NCI-H2081 (cell line): ENCODE measurements around the gene FZR1.
A peak's percentile ranks its signal among the peaks of the same experiment; 100 is the strongest.
"Not testable (repeated sequence)": the region's sequence is repeated elsewhere in the genome, so short reads cannot be mapped to it uniquely, and the experiment has no call there.

ENCODE experiments used
- DNase-seq, 2 experiments: peaks; one replicate each; lab custom pipeline; 2025; lab: John Stamatoyannopoulos, UW

Gene FZR1

DNA sequence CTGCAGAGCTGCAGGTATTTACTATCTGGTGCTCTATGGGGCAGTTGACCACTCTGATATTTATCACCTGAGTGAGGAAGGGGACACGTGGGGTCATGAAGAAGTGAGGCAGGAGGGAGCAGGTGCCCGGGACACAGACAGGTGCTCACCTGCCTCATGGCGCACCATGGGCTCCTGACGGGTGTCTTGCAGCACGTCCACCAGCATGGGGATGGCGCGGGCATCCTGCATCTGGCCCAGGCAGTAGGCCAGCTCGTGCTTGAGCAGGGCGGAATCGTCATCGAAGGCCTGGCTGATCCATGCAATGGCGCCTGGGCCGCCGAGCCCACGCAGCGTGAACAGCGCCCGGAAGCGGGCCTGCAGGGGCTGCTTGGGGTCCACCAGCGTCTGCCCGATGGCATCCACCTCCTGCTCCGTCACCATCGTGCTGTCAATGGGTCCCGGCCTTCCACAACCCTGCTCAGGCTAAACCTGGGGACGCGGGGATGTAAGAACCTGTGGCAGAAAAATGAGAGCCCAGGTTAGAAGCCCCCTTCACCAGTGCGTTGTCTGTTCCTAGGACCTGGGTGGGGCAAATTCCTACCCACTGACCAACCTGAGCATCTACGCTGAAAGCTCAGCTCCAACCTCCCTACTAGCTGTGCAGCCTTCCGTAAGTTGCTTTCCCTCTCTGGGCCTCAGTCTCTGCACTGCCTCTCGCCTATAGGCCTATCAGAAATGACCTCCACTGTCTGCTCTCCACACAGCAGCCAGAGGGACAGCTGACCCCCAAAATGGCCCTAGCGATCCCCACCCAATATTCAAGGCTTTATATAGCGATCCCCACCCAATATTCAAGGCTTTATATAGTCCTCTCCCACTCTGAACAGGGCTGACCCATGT is 9.5 kb upstream of the FZR1 start:
- DNase-seq, result no peak

DNA sequence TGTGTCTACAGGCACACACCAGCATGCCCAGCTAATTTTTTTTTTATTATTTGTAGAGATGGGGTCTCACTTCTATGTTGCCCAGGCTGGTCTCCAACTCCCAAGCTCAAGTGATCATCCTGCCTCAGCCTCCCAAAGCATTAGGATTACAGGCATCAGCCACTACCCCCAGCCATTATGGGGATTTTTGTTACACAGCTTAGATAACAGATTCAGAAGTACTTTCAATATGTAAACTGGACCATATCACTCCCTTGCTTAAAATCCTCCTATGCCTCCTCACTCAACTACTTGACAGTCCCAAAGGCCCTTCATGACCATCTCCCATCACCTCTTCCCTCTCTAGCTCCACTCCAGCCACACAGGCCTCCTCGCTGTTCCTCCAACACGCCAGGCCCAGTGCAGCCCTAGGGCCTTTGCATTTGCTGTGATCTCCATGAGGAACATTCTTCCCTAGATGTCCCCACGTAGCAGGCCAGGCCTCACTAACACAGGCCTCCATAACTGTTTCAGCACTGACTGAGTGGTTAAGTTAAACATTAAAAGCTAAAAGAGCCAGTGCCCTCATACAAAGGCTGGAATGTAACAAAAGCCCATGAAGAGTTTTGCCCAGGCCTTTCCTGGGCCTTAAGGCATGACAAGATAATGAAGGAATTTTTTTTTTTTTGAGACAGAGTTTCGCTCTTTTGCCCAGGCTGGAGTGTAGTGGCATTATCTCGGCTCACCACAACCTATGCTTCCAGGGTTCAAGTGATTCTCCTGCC is 8.2 kb upstream of the FZR1 start:
- no peak for DNase-seq

DNA sequence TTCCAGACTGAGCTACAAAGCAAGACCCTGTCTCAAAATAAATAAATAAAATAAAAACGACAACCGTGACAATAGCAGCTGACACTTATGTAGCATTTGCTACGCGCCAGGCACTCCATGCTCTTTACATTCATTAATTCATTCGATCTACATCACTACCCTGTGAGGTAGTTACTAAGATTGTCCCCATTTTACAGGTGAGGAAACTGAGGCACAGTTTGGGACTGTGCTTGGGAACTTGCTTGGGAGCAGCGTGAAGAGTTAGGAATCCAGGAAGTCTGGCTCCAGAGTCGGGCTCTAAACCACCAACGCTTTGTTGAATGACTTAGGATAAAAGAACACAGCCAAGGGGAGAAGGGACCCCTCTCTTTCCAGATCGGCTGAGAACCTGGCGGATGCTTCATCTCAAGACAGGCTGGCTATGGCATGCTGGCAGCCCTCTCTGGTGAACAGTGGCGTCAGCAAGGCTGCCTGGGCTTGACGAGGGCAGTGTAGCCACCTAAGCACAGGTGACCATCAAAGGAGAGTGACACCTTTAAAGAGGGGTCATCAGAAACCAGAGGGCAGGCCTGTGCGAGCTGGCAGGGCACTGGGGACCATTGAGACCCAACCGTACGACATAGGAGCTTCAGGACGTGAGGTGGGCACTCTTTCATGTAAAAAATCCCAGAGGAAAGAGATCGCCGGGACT is 6.2 kb upstream of the FZR1 start:
- no peak for DNase-seq

DNA sequence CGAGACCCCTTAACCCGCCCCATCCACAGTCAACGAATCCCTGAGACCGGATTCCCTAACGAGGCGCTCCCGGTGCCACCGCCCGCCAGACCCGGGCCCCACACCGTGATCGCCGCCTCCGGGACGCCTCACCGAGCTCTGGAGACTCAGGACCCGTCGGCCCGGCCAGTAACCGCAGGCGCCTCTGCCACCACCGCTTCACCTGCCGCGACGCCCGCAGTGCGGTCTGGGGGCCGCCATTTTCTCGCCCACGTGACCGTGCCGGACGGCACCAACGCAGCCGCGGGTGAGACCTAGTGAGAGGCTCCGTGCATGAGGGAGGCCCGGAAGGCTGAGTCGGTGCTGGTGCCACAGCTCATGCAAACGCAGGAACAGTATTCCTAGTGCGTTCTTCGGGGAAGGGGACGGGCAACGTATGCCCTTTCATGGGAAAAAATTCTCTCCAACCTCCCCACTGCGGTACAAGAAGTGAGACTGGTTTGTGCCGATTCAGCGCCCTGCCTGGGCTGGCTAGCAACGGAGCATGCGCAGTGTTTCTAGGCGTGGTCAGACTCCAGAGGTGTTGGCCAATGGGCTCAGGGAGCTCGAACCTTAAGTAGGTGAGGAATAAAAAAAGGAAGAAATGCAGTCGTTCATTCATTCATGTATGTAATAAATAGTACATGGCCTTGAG is 5.5 kb upstream of the FZR1 start, which contains the start of gene DOHH:
Gene DOHH (minus strand): TSS at position 246 of the 673 bp plus-strand sequence. CDS start 3,860 bp downstream, outside the sequence.
- DNase-seq, result peak; percentile 95 to 97

DNA sequence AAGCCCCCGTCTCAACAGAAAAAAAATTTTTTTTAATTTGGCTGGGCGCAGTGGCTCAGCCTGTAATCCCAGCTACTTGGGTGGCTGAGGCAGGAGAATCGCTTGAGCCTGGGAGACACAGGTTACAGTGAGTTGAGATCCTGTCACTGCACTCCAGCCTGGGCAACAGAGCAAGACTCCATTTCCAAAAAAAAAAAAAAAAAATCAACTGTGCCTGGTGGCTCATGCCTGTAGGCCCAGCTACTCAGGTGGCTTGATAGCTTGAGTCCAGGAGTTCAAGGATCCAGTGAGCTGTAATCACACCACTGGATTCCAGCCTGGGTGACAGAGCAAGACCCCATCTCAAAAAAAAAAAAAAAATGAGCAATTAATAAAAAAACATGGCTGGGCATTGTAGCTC is 4.3 kb upstream of the FZR1 start:
- no peak for DNase-seq

DNA sequence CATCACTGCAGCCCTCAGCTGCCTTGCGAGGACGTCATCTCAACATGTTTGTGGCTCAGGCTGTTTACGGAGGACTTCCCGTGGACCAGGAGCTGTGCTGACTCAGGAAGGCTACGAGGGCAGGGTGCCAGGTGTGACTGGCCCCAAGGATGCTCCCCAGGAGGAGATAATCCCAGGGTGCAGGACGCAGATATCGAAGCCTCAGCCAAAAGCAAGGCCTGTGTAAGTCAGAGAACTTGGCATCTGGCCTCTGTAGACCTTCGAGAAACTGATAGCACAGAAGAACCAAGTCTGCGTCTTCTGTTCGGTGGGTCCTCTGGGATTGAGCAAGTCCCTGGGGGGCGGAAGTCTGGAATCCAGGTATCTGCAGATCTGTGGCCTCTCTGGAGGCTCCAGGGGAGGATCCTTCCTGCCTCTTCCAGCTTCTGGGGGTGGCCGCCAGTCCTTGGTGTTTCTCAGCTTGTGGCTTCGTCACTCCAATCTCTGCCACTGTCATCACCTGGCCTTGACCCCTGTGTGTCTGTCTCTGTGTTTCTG is 3.0 kb upstream of the FZR1 start:
- DNase-seq, result no peak

DNA sequence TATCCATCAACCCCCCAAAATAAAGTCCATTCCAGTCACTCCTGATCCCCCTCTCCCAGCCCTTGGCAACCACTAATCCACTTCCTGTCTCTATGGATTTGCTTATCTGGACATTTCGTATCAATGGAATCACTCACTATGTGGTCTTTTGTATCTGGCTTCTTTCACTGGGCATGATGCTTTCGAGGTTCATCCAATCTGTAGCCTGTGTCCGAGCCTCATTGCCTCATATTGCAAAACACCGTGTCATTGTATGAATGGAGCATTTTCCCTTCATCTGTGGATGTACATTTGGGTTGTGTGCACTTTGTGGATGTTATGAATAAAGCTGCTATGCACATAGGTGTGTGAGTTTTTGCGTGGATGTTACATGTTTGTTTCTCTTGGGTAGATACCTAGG is 1.4 kb upstream of the FZR1 start:
- DNase-seq, result no peak

DNA sequence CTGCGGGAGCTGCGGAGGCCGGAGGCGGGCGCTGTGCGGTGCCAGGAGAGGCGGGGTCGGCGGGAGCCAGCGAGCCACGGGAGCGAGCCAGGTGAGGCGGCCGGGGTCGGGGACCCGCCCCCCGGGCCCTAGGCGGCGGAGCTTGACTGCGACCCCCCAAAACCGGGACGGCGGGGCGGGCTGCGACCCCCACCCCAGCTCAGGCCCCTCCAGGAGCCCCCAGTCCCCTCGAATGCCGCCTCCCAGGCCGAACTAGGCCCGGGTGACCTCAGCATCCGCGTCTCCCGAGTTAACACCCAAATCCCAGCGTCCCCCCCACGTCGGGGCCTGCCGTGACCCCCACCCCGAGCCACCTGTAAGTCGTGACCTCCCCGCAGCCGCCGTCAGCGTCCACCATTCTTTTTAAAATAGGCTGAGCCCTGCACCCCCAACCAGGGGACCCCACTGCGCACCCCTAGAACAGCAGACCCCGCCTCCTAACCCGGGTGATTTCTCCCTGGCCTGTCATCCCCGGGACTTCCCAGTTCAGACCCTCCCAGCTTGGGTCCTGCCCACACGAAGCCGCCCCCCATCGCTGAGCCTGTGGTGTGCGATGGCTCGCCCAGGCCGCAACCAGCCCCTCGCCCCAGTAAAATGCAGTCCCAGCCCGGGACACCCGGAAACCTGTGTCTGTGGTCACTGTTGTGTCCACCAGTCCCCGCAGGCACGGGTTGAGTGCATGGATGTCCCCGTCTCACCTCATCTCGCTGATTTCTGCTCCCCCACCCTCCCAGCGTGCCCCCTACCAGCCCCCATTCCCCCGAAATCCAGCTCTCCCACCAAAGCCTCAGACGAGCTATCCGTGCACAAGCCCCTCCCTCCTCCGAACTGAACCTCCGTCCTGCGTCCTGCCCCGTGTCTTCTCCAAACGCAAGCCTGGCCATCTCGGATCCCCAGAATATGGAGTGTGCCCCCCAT is 551 bp downstream of the FZR1 start:
- no peak for DNase-seq

DNA sequence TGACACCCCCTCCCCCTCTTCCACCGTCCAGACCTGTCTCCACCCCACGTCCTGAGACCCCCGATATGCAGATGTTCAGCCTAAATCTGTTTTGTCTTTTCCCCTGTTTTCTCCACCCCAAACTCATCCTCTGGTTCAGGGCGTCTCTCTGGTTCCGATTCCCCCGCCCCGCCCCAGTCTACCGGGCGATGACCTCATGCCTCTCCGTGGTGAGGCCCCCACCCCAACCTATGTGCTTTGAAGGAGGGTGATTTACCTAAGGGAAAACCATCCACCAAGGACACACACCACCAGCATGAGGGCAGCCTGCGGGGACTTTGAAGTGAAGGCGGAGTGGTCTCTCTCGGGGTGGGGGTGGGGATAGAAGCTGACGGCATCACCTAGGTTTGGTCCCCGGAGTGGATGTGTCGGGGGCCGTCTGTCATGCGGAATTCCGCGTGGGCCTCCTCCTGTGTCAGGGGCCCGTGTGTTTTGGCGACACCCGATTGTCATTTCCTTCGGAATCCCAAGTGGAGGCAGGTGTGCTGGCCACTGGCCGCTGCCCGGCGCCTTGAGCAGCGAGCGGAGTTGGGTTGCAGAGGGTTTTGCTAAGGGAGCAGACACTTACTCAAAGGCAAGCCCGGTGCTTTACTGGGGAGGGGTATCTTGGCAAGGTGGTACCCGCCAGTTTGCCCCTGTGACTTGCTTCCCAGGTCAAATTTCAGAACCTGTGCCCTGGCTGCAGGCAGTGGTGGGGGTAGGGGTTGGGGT is 1.4 kb downstream of the FZR1 start:
- peak in 1 of 2 experiments; percentile 17 for DNase-seq

DNA sequence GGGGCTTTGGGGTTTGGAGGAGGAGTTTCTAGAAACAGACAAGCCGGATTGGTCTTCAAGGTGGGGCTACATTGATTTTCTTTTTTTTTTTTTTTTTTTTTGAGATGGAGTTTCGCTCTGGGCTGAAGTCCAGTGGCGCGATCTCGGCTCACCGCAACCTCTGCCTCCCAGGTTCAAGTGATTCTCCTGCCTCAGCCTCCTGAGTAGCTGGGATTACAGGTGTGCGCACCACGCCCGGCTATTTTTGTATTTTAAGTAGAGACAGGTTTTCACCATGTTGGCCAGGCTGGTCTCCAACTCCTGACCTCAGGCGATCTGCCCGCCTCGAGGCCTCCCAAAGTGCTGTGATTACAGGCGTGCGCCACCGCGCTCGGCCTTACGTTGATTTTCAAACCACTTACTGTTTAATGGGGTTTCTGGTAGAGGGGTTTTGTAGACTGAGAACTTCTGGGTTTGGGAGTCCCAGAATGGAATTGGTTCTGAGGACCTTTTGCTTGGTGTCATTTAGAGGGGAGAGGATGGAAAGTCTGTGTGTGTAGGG is 2.1 kb downstream of the FZR1 start:
- not testable (repeated sequence) for DNase-seq

DNA sequence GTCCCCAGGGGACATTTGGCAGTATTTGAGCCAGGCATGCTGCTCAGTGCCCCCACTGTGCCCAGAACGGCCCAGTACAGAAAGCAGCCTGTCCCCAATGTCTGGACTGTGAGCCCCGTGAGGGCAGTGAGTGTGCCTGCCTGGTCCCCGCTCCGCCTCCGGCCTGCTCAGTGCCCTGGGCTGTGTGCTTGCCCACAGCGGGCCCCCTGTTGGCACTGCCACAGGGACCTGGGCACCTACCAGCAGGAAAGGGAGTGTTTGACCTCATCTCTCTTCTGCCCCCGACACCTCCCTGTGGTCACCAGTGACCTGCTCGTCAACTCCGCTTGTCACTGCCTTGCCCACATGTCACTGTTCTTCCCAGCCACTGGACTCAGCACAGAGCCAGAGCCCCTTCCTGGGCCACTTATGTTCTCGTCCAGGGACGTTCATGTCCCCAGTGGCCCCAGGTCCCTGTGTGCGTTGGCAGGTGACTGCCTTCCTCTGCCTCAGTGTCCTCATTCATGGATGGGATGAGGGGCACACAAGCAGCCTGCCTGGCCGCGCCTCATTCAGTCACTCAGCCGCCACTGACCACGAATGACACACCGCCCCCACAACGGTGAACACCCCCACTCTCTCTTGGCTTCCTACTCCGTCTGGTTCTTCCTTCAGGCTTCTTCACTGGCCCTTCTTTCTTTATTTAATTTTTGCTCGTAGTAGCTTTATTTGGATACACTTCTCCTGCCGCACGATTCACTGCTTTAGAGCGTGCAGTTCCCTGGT is 2.8 kb downstream of the FZR1 start:
- DNase-seq, result no peak

DNA sequence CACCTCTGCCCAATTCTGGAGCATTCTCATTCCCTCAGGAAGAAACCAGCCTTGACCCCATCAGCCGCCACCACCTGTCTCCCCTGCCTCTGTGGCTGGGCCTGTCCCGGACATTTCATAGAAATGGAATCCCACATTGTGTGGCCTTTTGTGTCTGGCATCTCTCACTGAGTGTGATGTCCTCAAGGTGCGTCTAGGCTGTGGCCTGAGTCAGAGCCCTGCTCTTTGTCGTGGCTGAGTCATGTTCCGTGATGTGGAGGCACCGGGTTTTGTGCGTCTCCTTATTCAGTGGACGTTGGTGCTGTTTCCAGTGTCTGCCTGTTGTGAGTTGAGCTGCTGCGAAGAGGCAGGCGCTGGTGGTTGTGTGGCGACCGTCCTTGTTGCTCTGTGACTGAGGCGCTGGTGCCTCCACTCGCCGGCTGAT is 3.5 kb downstream of the FZR1 start:
- no peak for DNase-seq

DNA sequence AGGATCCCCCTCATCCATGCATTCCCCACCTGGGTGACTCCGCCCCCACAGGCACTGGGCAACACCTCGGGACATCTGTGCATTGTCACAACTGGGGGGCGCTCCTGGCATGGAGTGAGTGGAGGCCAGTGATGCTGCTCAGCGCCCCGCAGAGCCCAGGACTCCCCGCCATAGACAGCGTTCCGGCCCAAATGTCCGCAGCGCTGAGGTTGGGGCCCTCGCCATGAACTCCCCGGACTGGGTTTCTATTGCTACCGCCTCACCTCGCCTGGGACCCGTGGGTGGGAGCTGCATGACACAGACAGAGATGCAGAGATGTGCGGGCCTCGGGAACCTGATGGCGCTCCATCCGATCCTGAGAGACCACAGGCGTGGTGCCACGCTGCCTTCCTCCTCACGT is 4.6 kb downstream of the FZR1 start:
- DNase-seq, result no peak

DNA sequence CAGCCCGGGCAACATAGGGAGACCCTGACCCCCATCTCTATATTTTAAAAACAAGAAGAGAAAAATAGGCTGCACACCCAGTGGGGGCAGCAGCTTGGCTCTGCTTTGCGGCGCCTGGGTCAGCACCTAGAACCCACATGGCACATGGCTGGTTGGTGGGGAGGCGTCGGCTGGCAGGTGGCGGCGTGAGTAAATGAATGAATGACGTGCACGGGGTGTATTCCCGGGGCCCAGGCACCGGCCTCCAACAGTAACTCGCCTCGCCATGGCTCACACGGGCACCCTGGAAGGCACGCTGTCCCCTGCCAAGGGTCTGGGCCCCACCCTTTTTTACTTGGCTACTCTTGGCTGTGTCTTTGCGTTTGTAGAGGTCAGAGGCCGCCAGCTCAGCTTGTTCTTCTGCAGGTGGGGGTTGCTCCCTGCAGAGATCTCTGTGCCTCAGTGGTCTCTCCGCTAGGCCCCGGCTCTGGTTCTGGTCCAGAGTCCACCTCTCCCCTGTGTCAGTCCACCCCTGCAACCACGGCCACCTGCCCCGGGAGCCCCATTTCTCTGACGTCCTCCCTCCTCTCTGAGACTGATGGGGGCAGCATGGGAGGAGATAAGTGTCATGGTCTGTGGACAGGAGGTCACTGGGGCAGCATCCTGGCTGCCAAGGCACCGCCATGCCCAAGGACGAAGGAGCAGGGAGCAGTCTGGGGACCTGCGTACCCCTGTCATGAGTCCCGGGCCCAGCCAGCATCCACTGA is 5.6 kb downstream of the FZR1 start:
- DNase-seq, result no peak

DNA sequence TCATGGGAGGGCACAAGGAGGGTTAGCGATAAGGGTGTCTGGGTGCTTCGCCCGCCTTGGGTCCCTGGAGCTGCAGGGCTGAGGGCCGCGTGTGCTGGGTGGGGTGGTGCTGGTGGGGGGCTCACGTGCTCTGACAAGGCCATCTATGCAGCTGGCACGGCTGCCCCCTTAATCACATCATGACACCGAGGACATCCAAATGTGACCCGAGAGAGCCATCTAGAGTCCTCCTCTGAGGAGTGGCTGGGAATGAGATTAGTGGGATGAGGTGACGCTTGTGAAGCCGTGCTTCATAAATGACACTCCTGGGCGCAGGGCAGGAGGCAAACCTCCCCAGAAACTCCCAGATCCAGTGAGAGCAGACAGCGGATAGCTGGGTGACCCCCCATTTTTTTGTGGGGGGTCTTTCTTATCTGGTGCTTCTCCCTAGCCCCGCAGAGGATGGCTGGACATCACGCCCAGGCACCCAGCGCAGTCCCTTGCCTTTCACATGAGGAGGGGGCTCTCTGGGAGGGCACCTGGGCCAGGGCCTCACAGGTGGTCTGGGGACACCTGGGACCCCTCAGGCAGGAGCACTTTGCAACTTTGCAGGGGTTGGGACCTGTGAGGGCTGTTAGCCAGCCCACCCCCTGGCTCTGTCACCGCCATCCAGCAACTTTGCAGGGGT is 6.6 kb downstream of the FZR1 start:
- DNase-seq, result no peak

DNA sequence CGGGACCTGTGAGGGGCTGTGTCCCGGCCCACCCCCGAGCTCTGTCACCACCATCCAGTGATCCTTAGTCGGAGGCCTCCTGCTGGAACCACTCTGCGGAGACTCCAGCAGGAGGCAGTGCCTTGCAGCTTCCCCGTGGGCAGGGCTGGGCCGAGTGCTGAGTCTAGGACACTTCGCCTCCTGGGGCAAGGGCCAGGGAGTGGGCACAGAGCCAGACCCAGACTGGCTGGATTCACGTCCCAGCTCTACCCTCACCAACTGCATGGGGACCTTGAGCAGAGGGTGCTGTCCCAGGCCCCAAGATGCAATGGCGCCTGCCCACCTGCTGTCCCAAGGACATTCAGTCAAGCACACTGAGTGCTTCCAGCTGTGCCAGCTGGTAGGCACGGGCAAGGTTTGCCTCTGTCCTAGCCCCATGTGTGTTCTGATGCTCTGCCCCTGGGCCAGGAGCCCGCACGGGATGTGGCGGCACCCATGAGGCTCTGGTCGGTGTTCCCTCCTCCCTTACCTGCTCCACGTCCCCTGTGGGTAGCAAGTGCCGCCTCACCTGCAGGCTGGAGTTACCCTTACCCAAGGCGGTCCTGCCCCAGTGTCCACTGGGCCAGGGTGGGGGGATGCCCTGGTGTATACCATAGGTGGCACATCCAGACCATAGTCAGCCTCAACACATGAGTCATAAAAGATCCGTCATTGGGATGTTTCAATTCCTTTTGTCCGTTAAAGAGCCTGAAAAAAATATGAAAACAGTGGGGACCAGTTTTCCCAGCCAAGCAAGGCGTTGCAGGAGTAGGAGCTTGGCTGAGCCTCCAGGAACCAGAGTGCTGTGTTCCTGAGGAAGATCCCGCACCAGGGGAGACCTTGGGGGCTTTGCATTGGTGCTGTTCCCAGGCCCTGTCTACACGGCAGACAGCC is 7.4 kb downstream of the FZR1 start:
- DNase-seq, result no peak
